22Rv1 (cell line): ENCODE results near the gene IL2RA.

Experiments used
- CTCF ChIP-seq: fragments of 450-650 bp; IDR thresholded peaks from 2 replicates; pipeline ENCODE4 v1.5.1; 2017; ENCODE audit warnings: mild to moderate bottlenecking
- ZFX ChIP-seq: fragments of 450-650 bp; IDR thresholded peaks from 2 replicates; pipeline ENCODE4 v1.6.1; 2017; ENCODE audit warnings: antibody characterized with exemption, borderline replicate concordance

- TF ChIP-seq ZFX (no peak), CTCF (no peak)
Measured at GRCh38 chr10:6102128-6102527, 40.0 kb upstream of the IL2RA start.
